Endodermal cell (in vitro differentiated cells): ENCODE data around the gene CBLL1. TPM values are rescaled to one million over a fixed set of nuclear protein-coding genes. Genes with fewer than 3 reads are reported as not detected.

Experiments
- DNase-seq: peaks from one replicate; pipeline ENCODE4 v3.0.0-alpha.2; 2017
- H3K27ac ChIP-seq: 2 replicates; pipeline ENCODE4 v1.5.1; 2013; ENCODE audit warnings: mild to moderate bottlenecking, low read depth, low read length, moderate library complexity
- H3K27me3 ChIP-seq: 2 replicates; pipeline ENCODE4 v1.6.1; 2013; ENCODE audit warnings: mild to moderate bottlenecking, low read length, moderate library complexity; ENCODE audit not compliant: insufficient read depth, control insufficient read depth, poor library complexity, severe bottlenecking
- H3K36me3 ChIP-seq: 2 replicates; pipeline ENCODE4 v1.7.0; 2013; ENCODE audit warnings: mild to moderate bottlenecking, low read length, moderate library complexity; ENCODE audit not compliant: control insufficient read depth, insufficient read depth
- H3K4me1 ChIP-seq: one replicate; pipeline ENCODE4 v1.7.0; 2013; ENCODE audit warnings: low read length; ENCODE audit not compliant: control insufficient read depth, insufficient read depth
- H3K4me3 ChIP-seq: 2 replicates; pipeline ENCODE4 v1.5.1; 2013; ENCODE audit warnings: mild to moderate bottlenecking, low read length, moderate library complexity
- H3K9ac ChIP-seq: 2 replicates; pipeline ENCODE4 v1.6.1; 2013; ENCODE audit warnings: mild to moderate bottlenecking, low read length, moderate library complexity; ENCODE audit not compliant: poor library complexity, severe bottlenecking; ENCODE audit errors: extremely low read depth
- H3K9me3 ChIP-seq: 2 replicates; pipeline ENCODE4 v1.6.1; 2013; ENCODE audit warnings: mild to moderate bottlenecking, low read length, moderate library complexity; ENCODE audit not compliant: control insufficient read depth
- H3K27ac Mint-ChIP-seq: 2 replicates; pipeline ENCODE4 v1.8.0; 2020; ENCODE audit warnings: mixed read lengths
- H3K27me3 Mint-ChIP-seq: 2 replicates; pipeline ENCODE4 v1.8.0; 2021; ENCODE audit warnings: mild to moderate bottlenecking, mixed read lengths; ENCODE audit not compliant: insufficient read depth
- H3K36me3 Mint-ChIP-seq: 2 replicates; pipeline ENCODE4 v1.8.0; 2020; ENCODE audit warnings: low read depth, mixed read lengths
- H3K4me1 Mint-ChIP-seq: 2 replicates; pipeline ENCODE4 v1.8.0; 2020; ENCODE audit warnings: mixed read lengths
- H3K4me3 Mint-ChIP-seq: 2 replicates; pipeline ENCODE4 v1.8.0; 2020; ENCODE audit warnings: mild to moderate bottlenecking, moderate library complexity, mixed read lengths
- H3K9me3 Mint-ChIP-seq: 2 replicates; pipeline ENCODE4 v1.8.0; 2020; ENCODE audit warnings: mild to moderate bottlenecking, mixed read lengths
- WGBS, 2 experiments: methylation state at CpG; one replicate each; pipeline versions ENCODE4 v1.1.5 to v1.1.7; 2013; ENCODE audit warnings: missing lambda C conversion rate in 2 of 2, mixed read lengths in 1 of 2; ENCODE audit not compliant: insufficient coverage in 1 of 2, insufficient read length in 1 of 2; 5-methylcytosine and 5-hydroxymethylcytosine counted together
- total RNA-seq, 2 donors: library from RNA; stranded (reverse); fragmentation: NEBNext Ultra II Directional in 1 of 2; extraction: Animal tissue kit (Norgen Biotek cat#: 25700) in 1 of 2; gene quantifications; 2 replicates in 1 of 2; 3 replicates in 1 of 2; pipeline ENCODE4 v1.2.1, GENCODE V29; 2021
- TF ChIP-seq, protein P1 (sequence below): fragments of 200-600 bp; sonication (generic); conservative IDR thresholded peaks from 2 replicates; pipeline ENCODE4 v1.5.0; 2021; ENCODE audit warnings: antibody characterized with exemption, mild to moderate bottlenecking

CBLL1 gene
- total RNA-seq, 2 donors from 2014 or later: 33.3 to 34.7 TPM

DNA sequence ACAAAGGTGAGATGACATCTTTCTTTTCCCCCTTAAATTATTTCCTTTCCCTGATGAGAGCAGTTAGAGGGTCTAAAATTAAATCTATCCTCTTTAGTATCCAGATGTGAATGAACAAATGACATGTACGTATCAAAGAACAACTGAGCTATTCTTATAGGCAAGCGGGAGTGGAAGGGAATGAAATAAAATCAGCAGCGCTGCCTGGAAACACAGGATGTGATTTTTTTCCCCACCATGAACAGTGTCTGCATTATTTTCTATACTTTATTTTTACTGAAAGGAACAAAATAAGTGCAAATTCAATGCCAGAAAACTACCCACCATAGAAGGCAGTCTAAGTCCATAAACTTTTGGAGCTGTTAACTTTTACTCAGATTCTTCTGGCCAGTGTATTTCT lies 42.8 kb upstream of the CBLL1 start:
- H3K4me1 Mint-ChIP-seq: no peaks in the 10 kb centered on the region
- H3K27ac Mint-ChIP-seq: no peak overlapping the region
- TF ChIP-seq, protein P1, sequence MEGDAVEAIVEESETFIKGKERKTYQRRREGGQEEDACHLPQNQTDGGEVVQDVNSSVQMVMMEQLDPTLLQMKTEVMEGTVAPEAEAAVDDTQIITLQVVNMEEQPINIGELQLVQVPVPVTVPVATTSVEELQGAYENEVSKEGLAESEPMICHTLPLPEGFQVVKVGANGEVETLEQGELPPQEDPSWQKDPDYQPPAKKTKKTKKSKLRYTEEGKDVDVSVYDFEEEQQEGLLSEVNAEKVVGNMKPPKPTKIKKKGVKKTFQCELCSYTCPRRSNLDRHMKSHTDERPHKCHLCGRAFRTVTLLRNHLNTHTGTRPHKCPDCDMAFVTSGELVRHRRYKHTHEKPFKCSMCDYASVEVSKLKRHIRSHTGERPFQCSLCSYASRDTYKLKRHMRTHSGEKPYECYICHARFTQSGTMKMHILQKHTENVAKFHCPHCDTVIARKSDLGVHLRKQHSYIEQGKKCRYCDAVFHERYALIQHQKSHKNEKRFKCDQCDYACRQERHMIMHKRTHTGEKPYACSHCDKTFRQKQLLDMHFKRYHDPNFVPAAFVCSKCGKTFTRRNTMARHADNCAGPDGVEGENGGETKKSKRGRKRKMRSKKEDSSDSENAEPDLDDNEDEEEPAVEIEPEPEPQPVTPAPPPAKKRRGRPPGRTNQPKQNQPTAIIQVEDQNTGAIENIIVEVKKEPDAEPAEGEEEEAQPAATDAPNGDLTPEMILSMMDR: no peak
- WGBS, 2 experiments: 77 to 93% methylated on average over 2 to 3 of the region's 3 CpGs
- H3K27me3 Mint-ChIP-seq: no peaks in the 10 kb centered on the region
- Histone ChIP-seq H3K9ac (no peak overlapping the region), H3K4me3 (no peak overlapping the region), H3K27me3 (peaks cover 11% of the 10 kb centered on the region), H3K27ac (no peak overlapping the region), H3K36me3 (no peaks in the 10 kb centered on the region), H3K4me1 (no peaks in the 10 kb centered on the region), H3K9me3 (no peaks in the 10 kb centered on the region)
- no peaks in the 10 kb centered on the region for H3K36me3 Mint-ChIP-seq
- H3K4me3 Mint-ChIP-seq: no peak overlapping the region
- H3K9me3 Mint-ChIP-seq: no peaks in the 10 kb centered on the region
- no peak for DNase-seq

DNA sequence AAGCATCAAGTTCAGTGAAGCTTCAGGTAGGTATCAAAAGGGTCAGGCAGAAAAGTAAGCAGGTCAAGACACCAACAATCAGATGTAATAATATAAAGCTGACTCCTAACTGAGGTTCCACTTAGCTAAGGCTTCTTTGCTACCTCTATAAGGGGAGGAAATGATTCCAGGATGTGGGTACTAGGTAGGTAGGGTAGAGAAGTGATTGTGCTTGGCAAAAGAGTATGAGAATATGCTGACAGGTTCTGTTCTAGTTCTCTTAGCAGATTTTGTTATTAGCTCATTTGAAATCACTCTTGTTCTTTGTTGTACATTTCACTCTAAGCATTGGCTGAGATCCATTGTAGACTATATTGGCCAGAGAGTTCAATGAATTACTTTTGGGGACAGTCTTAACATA lies 40.7 kb upstream of the CBLL1 start:
- Histone ChIP-seq H3K27me3 (peaks cover 11% of the 10 kb centered on the region), H3K27ac (no peak overlapping the region), H3K4me1 (no peaks in the 10 kb centered on the region), H3K9ac (no peak overlapping the region), H3K36me3 (no peaks in the 10 kb centered on the region), H3K4me3 (no peak overlapping the region), H3K9me3 (no peaks in the 10 kb centered on the region)
- no peak overlapping the region for H3K4me3 Mint-ChIP-seq
- H3K36me3 Mint-ChIP-seq: no peaks in the 10 kb centered on the region
- H3K27me3 Mint-ChIP-seq: no peaks in the 10 kb centered on the region
- H3K27ac Mint-ChIP-seq: no peak overlapping the region
- no peak for DNase-seq
- TF ChIP-seq, protein P1: no peak
- H3K4me1 Mint-ChIP-seq: no peaks in the 10 kb centered on the region
- H3K9me3 Mint-ChIP-seq: no peaks in the 10 kb centered on the region

DNA sequence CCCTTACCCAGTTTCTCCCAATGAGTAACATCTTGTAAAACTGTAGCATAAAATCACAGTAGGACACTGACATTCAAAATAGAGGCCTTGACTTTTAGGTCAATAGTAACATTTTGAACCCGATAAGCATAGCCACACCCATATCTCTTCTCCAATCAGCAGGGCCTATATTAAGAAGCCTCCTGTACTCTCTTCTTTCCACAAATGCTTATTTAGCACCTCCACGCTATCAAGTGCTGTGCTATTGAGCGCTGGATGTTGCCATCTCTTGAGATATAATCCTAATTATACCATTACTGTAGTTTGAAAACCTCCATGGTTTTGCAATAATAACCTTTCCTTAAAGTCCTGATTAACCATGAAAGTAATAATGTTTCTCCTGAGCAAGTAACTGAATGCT lies 40.1 kb upstream of the CBLL1 start:
- no peak overlapping the region for H3K27ac Mint-ChIP-seq

More for the DNA sequence above, 40.1 kb upstream of the CBLL1 start:
- H3K4me3 Mint-ChIP-seq: no peak overlapping the region
- Histone ChIP-seq H3K36me3 (no peaks in the 10 kb centered on the region), H3K4me1 (no peaks in the 10 kb centered on the region), H3K9ac (no peak overlapping the region), H3K27me3 (peaks cover 11% of the 10 kb centered on the region), H3K4me3 (no peak overlapping the region), H3K9me3 (no peaks in the 10 kb centered on the region), H3K27ac (no peak overlapping the region)
- TF ChIP-seq, protein P1: no peak
- no peaks in the 10 kb centered on the region for H3K36me3 Mint-ChIP-seq
- peaks cover 3% of the 10 kb centered on the region for H3K4me1 Mint-ChIP-seq
- no peak for DNase-seq
- 87 to 100% methylated on average over 2 to 3 of the region's 3 CpGs for WGBS, 2 experiments
- H3K27me3 Mint-ChIP-seq: no peaks in the 10 kb centered on the region
- no peaks in the 10 kb centered on the region for H3K9me3 Mint-ChIP-seq
